ENCODE results near the gene NTNG1. TPM values are rescaled to one million over a fixed set of nuclear protein-coding genes. Genes with fewer than 3 reads are reported as not detected.

Gene NTNG1
- total and polyA plus RNA-seq, 2 of the 8 experiments (the other 6 are each of a cell fraction or from before 2014, with no cell fraction given) = 1.2 to 4.1 TPM

DNA sequence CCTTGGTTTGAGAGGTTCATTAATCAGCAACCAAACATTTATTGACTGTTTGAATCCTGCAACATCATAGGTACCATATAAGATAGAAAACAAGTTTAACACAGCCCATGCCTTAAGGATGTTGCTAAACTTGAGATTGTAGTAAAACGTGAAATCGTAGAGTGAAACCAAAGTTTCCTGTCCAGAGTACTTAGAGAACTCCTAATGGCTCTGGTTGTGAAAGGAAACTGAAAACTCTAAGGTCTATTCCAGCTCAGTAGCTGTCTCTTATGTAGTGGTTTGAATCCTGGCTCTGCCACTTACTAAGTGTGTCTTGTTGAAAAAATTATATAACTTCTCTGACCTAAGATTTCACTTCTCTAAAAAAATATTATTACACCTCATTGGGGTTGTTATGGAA lies 310.9 kb downstream of the NTNG1 start (continued):
- TF ChIP-seq, protein P1, sequence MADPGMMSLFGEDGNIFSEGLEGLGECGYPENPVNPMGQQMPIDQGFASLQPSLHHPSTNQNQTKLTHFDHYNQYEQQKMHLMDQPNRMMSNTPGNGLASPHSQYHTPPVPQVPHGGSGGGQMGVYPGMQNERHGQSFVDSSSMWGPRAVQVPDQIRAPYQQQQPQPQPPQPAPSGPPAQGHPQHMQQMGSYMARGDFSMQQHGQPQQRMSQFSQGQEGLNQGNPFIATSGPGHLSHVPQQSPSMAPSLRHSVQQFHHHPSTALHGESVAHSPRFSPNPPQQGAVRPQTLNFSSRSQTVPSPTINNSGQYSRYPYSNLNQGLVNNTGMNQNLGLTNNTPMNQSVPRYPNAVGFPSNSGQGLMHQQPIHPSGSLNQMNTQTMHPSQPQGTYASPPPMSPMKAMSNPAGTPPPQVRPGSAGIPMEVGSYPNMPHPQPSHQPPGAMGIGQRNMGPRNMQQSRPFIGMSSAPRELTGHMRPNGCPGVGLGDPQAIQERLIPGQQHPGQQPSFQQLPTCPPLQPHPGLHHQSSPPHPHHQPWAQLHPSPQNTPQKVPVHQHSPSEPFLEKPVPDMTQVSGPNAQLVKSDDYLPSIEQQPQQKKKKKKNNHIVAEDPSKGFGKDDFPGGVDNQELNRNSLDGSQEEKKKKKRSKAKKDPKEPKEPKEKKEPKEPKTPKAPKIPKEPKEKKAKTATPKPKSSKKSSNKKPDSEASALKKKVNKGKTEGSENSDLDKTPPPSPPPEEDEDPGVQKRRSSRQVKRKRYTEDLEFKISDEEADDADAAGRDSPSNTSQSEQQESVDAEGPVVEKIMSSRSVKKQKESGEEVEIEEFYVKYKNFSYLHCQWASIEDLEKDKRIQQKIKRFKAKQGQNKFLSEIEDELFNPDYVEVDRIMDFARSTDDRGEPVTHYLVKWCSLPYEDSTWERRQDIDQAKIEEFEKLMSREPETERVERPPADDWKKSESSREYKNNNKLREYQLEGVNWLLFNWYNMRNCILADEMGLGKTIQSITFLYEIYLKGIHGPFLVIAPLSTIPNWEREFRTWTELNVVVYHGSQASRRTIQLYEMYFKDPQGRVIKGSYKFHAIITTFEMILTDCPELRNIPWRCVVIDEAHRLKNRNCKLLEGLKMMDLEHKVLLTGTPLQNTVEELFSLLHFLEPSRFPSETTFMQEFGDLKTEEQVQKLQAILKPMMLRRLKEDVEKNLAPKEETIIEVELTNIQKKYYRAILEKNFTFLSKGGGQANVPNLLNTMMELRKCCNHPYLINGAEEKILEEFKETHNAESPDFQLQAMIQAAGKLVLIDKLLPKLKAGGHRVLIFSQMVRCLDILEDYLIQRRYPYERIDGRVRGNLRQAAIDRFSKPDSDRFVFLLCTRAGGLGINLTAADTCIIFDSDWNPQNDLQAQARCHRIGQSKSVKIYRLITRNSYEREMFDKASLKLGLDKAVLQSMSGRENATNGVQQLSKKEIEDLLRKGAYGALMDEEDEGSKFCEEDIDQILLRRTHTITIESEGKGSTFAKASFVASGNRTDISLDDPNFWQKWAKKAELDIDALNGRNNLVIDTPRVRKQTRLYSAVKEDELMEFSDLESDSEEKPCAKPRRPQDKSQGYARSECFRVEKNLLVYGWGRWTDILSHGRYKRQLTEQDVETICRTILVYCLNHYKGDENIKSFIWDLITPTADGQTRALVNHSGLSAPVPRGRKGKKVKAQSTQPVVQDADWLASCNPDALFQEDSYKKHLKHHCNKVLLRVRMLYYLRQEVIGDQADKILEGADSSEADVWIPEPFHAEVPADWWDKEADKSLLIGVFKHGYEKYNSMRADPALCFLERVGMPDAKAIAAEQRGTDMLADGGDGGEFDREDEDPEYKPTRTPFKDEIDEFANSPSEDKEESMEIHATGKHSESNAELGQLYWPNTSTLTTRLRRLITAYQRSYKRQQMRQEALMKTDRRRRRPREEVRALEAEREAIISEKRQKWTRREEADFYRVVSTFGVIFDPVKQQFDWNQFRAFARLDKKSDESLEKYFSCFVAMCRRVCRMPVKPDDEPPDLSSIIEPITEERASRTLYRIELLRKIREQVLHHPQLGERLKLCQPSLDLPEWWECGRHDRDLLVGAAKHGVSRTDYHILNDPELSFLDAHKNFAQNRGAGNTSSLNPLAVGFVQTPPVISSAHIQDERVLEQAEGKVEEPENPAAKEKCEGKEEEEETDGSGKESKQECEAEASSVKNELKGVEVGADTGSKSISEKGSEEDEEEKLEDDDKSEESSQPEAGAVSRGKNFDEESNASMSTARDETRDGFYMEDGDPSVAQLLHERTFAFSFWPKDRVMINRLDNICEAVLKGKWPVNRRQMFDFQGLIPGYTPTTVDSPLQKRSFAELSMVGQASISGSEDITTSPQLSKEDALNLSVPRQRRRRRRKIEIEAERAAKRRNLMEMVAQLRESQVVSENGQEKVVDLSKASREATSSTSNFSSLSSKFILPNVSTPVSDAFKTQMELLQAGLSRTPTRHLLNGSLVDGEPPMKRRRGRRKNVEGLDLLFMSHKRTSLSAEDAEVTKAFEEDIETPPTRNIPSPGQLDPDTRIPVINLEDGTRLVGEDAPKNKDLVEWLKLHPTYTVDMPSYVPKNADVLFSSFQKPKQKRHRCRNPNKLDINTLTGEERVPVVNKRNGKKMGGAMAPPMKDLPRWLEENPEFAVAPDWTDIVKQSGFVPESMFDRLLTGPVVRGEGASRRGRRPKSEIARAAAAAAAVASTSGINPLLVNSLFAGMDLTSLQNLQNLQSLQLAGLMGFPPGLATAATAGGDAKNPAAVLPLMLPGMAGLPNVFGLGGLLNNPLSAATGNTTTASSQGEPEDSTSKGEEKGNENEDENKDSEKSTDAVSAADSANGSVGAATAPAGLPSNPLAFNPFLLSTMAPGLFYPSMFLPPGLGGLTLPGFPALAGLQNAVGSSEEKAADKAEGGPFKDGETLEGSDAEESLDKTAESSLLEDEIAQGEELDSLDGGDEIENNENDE (IDR thresholded peaks at IDR 0.05; ENCODE audit: insufficient replicate concordance, low read length) = no peak
- TF ChIP-seq POU5F1 (IDR thresholded peaks at IDR 0.05; ENCODE audit: low read depth, low read length) (no peak), CBX8 (IDR thresholded peaks at IDR 0.05; ENCODE audit: borderline replicate concordance, low read depth, low read length) (no peak), CHD1 (IDR thresholded peaks at IDR 0.05; ENCODE audit: low read depth, low read length) (no peak), RNF2 (IDR thresholded peaks at IDR 0.05; ENCODE audit: borderline replicate concordance, low read depth, low read length, missing control alignments, poor library complexity, severe bottlenecking) (no peak), SIRT6 (IDR thresholded peaks at IDR 0.05; ENCODE audit: low read length) (no peak), CHD2 (IDR thresholded peaks at IDR 0.05; ENCODE audit: low read length) (no peak)
- TF ChIP-seq, protein P2, sequence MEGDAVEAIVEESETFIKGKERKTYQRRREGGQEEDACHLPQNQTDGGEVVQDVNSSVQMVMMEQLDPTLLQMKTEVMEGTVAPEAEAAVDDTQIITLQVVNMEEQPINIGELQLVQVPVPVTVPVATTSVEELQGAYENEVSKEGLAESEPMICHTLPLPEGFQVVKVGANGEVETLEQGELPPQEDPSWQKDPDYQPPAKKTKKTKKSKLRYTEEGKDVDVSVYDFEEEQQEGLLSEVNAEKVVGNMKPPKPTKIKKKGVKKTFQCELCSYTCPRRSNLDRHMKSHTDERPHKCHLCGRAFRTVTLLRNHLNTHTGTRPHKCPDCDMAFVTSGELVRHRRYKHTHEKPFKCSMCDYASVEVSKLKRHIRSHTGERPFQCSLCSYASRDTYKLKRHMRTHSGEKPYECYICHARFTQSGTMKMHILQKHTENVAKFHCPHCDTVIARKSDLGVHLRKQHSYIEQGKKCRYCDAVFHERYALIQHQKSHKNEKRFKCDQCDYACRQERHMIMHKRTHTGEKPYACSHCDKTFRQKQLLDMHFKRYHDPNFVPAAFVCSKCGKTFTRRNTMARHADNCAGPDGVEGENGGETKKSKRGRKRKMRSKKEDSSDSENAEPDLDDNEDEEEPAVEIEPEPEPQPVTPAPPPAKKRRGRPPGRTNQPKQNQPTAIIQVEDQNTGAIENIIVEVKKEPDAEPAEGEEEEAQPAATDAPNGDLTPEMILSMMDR (IDR thresholded peaks at IDR 0.05; ENCODE audit: control extremely low read depth in 1 of 3, insufficient read depth in 1 of 3, low read depth in 1 of 3, low read length in 3 of 3) = no peak
